ENCODE results near the gene MSANTD1.

GRCh38 chr4:3237266-3237665 is 11.7 kb upstream of the MSANTD1 start:
- TF ChIP-seq TOX (CRISPR knock-in tag; IDR thresholded peaks at IDR 0.05; ENCODE audit: borderline replicate concordance) (no peak), ISL1 (CRISPR knock-in tag; IDR thresholded peaks at IDR 0.05) (no peak), POU6F1 (CRISPR knock-in tag; IDR thresholded peaks at IDR 0.05; ENCODE audit: borderline replicate concordance, low read depth) (no peak)

Measured in SK-N-SH treated with all-trans-retinoic acid at 6 μM for 48 hours (cell line).